D721Med (cell line): ENCODE measurements around the gene PCSK2.

ENCODE experiments used
- DNase-seq: peaks from one replicate; pipeline ENCODE4 v3.0.0; 2011; ENCODE audit warnings: low spot score; ENCODE audit not compliant: insufficient read length
- FAIRE-seq: peaks from 2 replicates; lab custom pipeline; 2011; peaks lifted over from hg19 to GRCh38; lab: Jason Lieb, UNC
- TF ChIP-seq, protein P1 (sequence below): IDR thresholded peaks from 2 replicates; pipeline ENCODE4 v1.5.1; 2012; ENCODE audit warnings: mild to moderate bottlenecking, control low read depth; ENCODE audit not compliant: insufficient read depth; ENCODE audit errors: missing control alignments

Gene PCSK2

DNA sequence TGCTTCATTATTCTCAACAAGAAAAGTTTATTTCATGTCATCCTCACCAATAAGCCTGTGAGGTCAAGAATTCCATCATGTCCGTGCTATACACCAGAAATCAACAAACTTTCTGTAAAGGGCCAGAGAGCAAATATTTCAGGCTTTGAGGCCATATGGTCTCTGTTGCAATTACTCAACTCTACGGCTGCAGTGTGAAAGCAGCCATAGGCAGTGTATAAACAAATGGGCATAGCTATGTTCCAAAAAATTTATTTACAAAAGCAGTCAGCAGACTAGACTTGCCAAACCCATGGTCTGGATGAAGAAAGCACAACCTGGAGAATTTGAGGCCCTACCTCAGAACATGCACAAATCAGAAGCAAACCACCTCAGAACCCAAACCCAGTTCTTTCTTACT is 118.5 kb downstream of the PCSK2 start:
- DNase-seq (no peak), FAIRE-seq (no peak)
- TF ChIP-seq, protein P1, sequence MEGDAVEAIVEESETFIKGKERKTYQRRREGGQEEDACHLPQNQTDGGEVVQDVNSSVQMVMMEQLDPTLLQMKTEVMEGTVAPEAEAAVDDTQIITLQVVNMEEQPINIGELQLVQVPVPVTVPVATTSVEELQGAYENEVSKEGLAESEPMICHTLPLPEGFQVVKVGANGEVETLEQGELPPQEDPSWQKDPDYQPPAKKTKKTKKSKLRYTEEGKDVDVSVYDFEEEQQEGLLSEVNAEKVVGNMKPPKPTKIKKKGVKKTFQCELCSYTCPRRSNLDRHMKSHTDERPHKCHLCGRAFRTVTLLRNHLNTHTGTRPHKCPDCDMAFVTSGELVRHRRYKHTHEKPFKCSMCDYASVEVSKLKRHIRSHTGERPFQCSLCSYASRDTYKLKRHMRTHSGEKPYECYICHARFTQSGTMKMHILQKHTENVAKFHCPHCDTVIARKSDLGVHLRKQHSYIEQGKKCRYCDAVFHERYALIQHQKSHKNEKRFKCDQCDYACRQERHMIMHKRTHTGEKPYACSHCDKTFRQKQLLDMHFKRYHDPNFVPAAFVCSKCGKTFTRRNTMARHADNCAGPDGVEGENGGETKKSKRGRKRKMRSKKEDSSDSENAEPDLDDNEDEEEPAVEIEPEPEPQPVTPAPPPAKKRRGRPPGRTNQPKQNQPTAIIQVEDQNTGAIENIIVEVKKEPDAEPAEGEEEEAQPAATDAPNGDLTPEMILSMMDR = no peak

DNA sequence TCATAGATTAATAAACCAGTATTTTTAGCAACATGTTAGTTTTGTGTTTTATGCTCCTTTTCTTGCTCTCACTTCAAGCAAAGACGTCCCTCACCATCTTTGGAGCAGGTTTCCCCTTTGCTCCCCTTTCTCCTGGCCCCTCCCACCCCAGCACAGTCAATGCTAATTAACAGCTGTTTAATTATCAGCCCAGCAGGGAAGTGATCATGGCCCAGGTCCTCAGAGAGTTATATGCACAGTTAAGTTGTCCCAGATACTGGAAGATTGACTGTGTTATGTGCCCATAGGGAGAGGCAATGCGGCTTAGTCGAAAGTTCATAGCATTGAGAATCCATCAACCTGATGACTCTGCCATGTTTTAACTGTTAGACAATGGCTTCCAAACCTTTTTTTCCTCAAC is 123.5 kb downstream of the PCSK2 start:
- TF ChIP-seq, protein P1 = no peak
- DNase-seq = no peak
- no peak for FAIRE-seq

DNA sequence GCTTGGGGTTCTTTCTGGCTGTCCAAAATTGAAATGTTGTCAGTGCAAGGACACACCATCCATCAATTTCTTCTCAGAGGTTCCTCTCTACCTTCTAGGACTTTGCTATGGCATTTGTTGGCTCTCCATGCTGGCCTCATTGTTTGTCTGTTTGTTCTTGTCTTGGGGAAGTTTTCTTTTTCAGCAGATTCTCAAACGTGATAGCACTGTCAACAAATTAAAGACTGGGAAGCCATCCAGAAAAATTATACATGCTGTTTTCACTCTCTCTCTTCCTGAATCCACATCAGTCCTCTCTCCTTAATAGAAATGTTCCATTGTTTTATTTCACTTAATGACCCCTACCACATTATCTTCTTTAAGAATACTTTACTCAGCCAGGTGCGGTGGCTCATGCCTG is 130.4 kb downstream of the PCSK2 start:
- DNase-seq = no peak
- TF ChIP-seq, protein P1 = no peak
- no peak for FAIRE-seq

DNA sequence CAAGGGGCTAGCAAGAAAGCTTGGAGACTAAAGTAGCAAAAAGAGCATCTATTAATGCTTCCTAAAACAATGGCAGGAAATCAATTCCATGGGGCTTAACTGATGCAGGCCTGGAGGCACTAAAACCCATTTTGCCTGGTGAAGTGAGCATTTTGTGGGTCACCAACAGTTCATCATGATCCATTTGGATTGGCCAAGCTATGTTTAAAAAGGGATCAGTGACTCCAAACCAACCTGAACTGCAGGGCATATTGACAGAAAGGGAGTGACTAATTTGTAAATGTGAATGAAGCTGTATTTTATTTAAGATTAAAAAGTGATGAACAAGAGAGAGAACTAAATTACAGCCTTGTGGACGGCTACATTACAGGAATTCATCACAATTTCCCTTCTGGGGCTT is 132.0 kb downstream of the PCSK2 start:
- TF ChIP-seq, protein P1 = no peak
- DNase-seq (no peak), FAIRE-seq (no peak)

DNA sequence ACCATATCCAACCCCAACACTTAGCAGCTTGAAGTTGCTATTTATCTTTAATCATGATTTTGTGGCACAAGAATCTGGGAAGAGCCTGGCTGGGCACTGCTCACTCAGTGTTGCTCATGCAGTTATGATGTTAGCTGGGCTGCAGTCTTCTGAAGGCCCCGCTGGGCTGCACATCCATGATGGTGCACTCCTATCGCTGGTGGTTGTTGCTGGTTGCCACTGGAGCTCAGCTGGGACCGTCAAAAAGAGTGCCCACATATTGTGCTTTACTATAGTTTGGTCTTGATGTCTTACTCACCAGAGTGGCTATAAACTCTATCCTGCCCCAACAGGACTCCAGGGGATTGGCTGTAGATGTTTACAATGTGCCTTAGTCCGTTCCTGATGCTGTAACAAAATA is 137.8 kb downstream of the PCSK2 start:
- FAIRE-seq = no peak
- TF ChIP-seq, protein P1 = no peak
- DNase-seq = no peak

DNA sequence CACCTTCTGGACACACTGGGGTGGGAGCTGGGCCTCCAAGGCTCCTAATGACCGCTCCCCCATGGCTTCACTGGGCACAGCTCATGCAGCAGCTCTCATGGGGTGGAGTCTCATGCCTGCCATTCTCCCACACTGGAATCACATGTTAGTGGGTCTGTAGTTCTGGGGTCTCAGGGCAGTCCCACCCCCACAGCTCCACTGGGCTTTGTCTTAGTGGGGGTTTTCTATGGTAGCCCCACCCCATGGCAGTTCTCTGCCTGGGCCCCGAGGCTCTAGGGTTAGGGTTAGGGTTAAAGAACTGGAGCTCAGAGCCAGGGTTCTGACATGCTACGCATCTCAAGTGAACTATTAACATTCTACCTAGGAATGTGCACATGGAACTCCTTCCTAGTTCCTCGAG is 139.0 kb downstream of the PCSK2 start:
- no peak for FAIRE-seq
- TF ChIP-seq, protein P1 = no peak
- no peak for DNase-seq

DNA sequence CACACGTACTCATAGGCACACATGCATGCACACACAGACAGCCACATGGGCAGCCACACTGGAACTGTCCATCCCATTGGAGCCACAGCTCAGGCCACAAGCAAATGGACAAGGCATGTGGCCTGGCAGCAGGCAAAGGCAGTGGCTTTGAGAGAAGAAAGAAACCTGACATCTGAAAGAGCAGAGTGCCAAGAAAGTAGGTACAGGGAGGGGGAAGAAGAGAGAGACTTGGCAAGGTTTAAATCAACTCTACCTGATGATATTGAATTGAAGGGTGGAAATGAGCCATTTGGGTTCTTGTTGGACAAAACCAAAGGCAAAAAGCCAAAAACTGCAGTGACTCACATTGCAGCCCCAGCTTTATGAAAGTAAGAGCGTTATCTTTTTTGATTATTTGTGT is 142.7 kb downstream of the PCSK2 start:
- TF ChIP-seq, protein P1 = no peak
- DNase-seq (no peak), FAIRE-seq (no peak)
